OCI-LY3 (cell line): ENCODE data around the gene CIITA.

ENCODE experiments used
- CTCF ChIP-seq: fragments of 200-600, 300-600 bp; sonication (generic); IDR thresholded peaks from 2 replicates; pipeline ENCODE4 v1.5.1; 2014; ENCODE audit warnings: antibody characterized with exemption, low read length, low read depth
- EZH2phosphoT487 ChIP-seq: fragments of 200-600 bp; shearing (Covaris generic); IDR thresholded peaks from 2 replicates; pipeline ENCODE4 v1.6.1; 2018; ENCODE audit warnings: antibody characterized with exemption, mixed run types, low read depth

- no peak for TF ChIP-seq CTCF
- no peak for TF ChIP-seq EZH2phosphoT487
Observed at GRCh38 chr16:10849736-10850477, 27.1 kb upstream of the CIITA start.
